GM12872 (cell line): ENCODE data around the gene TIA1.

Source experiments
- TF ChIP-seq, protein P1 (sequence below): IDR thresholded peaks from 3 replicates; pipeline ENCODE4 v1.5.1; 2011; ENCODE audit warnings: low read depth, mild to moderate bottlenecking, low read length, moderate library complexity; ENCODE audit not compliant: insufficient read depth

Gene TIA1, protein sequence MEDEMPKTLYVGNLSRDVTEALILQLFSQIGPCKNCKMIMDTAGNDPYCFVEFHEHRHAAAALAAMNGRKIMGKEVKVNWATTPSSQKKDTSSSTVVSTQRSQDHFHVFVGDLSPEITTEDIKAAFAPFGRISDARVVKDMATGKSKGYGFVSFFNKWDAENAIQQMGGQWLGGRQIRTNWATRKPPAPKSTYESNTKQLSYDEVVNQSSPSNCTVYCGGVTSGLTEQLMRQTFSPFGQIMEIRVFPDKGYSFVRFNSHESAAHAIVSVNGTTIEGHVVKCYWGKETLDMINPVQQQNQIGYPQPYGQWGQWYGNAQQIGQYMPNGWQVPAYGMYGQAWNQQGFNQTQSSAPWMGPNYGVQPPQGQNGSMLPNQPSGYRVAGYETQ

DNA sequence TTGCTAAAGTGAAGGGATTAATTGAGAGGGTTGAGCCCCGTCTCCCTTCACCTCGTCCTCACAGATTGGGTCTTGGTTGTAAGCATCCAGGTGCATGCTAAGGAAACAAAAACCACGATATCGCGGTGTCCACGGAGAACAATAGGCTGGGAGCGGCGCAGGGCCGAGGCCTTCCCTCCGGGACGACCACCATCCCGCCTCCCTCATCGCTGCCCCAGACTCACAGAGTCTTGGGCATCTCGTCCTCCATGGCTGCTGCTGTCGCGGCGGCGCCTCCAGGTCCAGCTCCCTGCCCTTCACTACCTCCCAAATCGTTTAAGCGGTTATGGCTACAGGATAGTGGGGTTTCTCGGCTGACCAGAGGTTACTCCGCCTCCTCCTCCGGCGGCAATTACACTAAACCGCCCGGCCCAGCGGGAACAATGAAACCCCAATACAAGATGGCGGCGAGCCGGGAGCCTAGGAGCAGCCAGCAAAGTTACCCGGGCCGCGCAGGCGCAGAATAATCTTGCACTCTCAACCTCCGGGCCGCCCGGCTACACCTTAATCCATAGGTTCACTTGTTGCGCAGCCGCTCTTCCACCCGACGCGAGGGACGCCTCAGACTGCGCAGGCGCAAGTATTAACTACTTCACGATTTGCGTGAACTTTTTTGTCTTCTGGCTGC, at the start of gene TIA1:
Gene TIA1 (minus strand): TSS at position 448 of the 667 bp plus-strand sequence. CDS start 198 bp downstream, at position 250.
- TF ChIP-seq, protein P1, sequence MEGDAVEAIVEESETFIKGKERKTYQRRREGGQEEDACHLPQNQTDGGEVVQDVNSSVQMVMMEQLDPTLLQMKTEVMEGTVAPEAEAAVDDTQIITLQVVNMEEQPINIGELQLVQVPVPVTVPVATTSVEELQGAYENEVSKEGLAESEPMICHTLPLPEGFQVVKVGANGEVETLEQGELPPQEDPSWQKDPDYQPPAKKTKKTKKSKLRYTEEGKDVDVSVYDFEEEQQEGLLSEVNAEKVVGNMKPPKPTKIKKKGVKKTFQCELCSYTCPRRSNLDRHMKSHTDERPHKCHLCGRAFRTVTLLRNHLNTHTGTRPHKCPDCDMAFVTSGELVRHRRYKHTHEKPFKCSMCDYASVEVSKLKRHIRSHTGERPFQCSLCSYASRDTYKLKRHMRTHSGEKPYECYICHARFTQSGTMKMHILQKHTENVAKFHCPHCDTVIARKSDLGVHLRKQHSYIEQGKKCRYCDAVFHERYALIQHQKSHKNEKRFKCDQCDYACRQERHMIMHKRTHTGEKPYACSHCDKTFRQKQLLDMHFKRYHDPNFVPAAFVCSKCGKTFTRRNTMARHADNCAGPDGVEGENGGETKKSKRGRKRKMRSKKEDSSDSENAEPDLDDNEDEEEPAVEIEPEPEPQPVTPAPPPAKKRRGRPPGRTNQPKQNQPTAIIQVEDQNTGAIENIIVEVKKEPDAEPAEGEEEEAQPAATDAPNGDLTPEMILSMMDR: no peak

DNA sequence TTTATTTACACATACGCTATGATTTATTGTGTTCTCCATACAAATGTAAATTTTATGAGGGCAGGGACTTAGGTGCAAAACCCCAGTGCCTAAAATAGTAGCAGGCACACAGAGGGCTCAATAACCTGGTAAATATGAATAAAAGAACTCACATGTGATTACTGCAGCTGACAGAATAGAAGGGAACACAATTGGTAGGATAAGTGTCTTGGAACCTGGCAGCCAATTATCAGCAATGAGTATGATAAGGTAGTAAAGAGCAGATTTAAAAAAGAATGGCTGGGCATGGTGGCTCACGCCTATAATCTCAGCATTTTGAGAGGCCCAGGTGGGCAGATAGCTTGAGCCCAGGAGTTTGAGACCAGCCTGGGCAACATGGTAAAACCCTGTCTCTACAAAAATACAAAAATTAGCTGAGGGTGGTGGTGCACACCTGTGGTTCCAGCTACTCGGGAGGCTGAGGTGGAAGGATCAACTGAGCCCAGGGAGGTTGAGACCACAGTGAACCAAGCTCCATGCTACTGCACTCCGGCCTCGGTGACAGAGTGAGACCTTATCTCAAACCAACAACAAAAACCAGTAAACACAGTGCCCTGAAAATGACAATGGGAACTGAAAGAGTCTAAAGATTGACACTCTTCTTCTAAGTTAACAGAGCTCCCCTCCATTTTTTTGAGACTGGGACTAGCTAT, 35.2 kb upstream of the TIA1 start:
- TF ChIP-seq, protein P1: no peak

DNA sequence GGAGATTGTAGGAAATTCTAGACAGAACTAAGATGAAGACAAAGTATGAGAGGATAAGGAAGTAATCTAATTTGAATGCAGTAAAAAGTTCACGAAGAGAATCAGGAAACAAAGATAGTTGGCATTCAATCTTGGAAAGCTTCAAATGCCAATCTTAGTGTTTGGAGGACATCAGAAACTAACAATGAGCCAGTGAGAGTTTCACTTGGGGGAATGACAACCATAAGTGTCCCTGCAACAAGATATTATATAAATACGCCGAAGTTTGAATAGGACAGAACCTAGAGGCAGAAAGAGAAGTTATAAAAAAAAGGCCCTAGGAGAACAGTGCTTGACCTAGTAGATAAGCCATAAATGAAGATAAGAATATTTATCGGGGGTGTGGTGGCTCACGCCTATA, 34.0 kb upstream of the TIA1 start:
- TF ChIP-seq, protein P1: no peak

DNA sequence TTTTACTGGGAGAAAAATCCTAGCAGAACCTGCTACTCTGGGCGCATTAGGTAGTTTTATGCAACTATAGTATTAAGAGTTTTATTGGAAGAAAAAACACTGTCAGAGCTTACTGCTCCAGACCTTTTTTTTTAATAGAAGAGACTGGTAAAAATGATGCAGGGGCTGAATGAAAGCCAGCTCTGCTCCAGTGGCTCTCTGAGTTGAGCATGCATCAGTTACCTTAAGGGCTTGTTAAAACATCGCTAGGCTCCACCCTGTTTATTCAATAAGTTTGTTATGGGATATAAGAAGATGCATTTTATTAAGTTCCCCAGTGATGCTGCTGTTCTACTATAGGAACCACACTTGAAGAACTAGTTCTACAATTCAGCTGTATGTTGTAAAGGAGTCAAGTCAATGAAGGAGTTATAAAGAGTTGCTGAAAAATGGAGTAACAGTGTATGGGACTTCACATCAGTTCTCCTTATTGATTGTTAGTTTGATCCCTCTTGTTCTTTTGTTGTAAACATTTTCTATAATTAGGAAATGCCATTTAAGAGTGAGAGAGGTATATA, 31.9 kb upstream of the TIA1 start:
- TF ChIP-seq, protein P1: no peak

DNA sequence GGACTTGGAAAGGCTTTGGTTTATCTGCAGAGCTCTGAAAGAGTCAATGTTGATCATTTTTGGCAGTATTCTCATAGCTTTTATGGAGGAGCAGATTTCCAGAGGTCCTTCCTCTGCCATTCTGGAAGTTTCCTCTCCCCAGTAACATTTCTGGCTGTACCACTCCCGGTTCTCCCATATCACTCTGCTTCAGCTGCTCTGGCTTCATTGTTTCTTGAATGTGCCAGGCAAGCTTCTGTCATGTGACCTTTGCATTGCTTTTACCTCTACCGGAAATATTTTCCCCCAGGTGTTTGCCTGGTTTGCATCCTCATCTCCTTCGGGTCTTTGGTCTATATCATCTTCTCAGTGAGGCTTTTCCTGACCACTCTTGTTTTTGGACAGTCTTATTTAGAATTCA, 21.9 kb upstream of the TIA1 start:
- TF ChIP-seq, protein P1: no peak

DNA sequence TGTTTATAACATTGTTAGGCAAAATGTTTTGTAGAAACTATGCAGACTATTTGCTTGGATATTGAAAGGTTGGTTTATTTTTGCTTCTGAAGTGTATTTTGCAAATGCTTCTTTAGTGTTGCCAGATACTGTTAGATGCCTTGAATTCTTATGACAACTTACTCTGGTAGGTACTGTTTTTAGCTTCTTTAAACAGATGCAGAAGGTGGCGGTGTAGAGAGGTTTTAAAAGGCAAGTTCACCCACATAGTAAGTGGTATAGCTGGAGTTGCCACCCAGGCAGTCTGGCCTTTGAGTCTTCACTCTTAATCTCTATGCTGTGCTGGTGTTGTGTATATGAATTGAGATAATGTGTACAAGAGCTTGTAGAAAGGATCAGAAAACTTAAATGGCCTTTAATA, 13.1 kb upstream of the TIA1 start:
- TF ChIP-seq, protein P1: no peak

DNA sequence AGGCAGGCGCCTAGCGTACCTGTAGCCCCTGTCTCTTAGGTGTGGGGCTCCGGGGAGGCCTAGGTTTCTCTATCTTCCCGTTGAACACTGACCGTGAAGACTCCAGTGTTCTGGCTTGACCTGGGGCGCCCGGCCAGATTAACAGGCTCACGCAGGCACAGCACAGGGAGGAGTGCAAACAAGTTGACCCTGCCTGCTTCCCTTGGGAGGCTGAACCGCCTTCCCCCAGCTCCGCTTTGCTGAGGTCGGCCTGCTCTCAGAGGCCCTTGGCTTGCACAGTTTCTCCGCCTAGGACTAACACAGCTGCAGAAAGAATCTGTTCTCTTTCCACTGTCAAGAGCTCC, 10.1 kb upstream of the TIA1 start:
- TF ChIP-seq, protein P1: no peak
